Activated T-cell treated with anti-CD3 and anti-CD28 coated beads for 24 hours (primary cell): ENCODE measurements around the gene AKIP1.
"Not testable (repeated sequence)": the region's sequence is repeated elsewhere in the genome, so short reads cannot be mapped to it uniquely, and the experiment has no call there.

Source experiments
- DNase-seq: peaks from one replicate; pipeline ENCODE4 v3.0.0-alpha.2; 2020; ENCODE audit warnings: low read depth

The AKIP1 gene

GRCh38 chr11:8911029-8911823 lies at the start of gene AKIP1:
AKIP1 (plus strand) TSS chr11:8911189; CDS start chr11:8911450, 261 bp downstream.
- peak; percentile 83 for DNase-seq

GRCh38 chr11:8863838-8864237 lies 47.2 kb upstream of the AKIP1 start:
- DNase-seq, result no peak

- no peak for DNase-seq
Observed at GRCh38 chr11:8865304-8865703, 45.7 kb upstream of the AKIP1 start.

- DNase-seq, result no peak
Observed at GRCh38 chr11:8867035-8867434, 44.0 kb upstream of the AKIP1 start.

- DNase-seq, result no peak
Observed at GRCh38 chr11:8867931-8868631, 42.9 kb upstream of the AKIP1 start.

GRCh38 chr11:8870411-8871170 lies 40.4 kb upstream of the AKIP1 start:
- no peak for DNase-seq

- DNase-seq, result no peak
Observed at GRCh38 chr11:8871171-8871775, 39.7 kb upstream of the AKIP1 start.

GRCh38 chr11:8871962-8872361 lies 39.0 kb upstream of the AKIP1 start:
- DNase-seq, result no peak

GRCh38 chr11:8873741-8874405 lies 37.1 kb upstream of the AKIP1 start:
- DNase-seq, result no peak

GRCh38 chr11:8878771-8879170 lies 32.2 kb upstream of the AKIP1 start:
- no peak for DNase-seq

- not testable (repeated sequence) for DNase-seq
Observed at GRCh38 chr11:8881585-8881984, 29.4 kb upstream of the AKIP1 start.

GRCh38 chr11:8886322-8886721 lies 24.7 kb upstream of the AKIP1 start:
- no peak for DNase-seq

- not testable (repeated sequence) for DNase-seq
Observed at GRCh38 chr11:8891185-8891584, 19.8 kb upstream of the AKIP1 start.

- no peak for DNase-seq
Observed at GRCh38 chr11:8899119-8899753, 11.8 kb upstream of the AKIP1 start.

GRCh38 chr11:8905528-8906165 lies 5.3 kb upstream of the AKIP1 start:
- DNase-seq, result no peak

GRCh38 chr11:8907116-8907515 lies 3.9 kb upstream of the AKIP1 start:
- DNase-seq, result no peak

- no peak for DNase-seq
Observed at GRCh38 chr11:8908099-8908498, 2.9 kb upstream of the AKIP1 start.

- DNase-seq, result no peak
Observed at GRCh38 chr11:8910649-8911026, 351 bp upstream of the AKIP1 start.

GRCh38 chr11:8913961-8914660 lies 3.1 kb downstream of the AKIP1 start:
- DNase-seq, result peak; percentile 28

GRCh38 chr11:8914661-8915018 lies 3.7 kb downstream of the AKIP1 start:
- DNase-seq, result no peak
